ENCODE data around the gene CPNE7.

Gene CPNE7

GRCh38 chr16:89588413-89589109, 13.0 kb downstream of the CPNE7 start:
- H3K27ac ChIP-seq: peak overlapping the region; percentile 5; the same call in 1 of the 2 replicates
- no peak for TF ChIP-seq CTCF (IDR thresholded peaks at IDR 0.05)
- no peak for TF ChIP-seq ZFX (IDR thresholded peaks at IDR 0.05; ENCODE audit: borderline replicate concordance)

- TF ChIP-seq ZFX (IDR thresholded peaks at IDR 0.05; ENCODE audit: borderline replicate concordance) (no peak), CTCF (IDR thresholded peaks at IDR 0.05) (no peak)
- peak overlapping the region; percentile 5; the same call in 1 of the 2 replicates for H3K27ac ChIP-seq
Observed at GRCh38 chr16:89589241-89589926, 13.8 kb downstream of the CPNE7 start.

GRCh38 chr16:89593841-89594240, 18.3 kb downstream of the CPNE7 start:
- H3K27ac ChIP-seq: no peak overlapping the region
- TF ChIP-seq ZFX (IDR thresholded peaks at IDR 0.05; ENCODE audit: borderline replicate concordance): no peak
- TF ChIP-seq CTCF (IDR thresholded peaks at IDR 0.05): no peak

GRCh38 chr16:89595330-89596060, 19.9 kb downstream of the CPNE7 start:
- no peak for TF ChIP-seq ZFX (IDR thresholded peaks at IDR 0.05; ENCODE audit: borderline replicate concordance)
- TF ChIP-seq CTCF (IDR thresholded peaks at IDR 0.05): no peak
- no peak overlapping the region for H3K27ac ChIP-seq

- no peak for TF ChIP-seq ZFX (IDR thresholded peaks at IDR 0.05; ENCODE audit: borderline replicate concordance)
- no peak for TF ChIP-seq CTCF (IDR thresholded peaks at IDR 0.05)
- H3K27ac ChIP-seq: no peak overlapping the region
Observed at GRCh38 chr16:89596061-89596689, 20.6 kb downstream of the CPNE7 start.

GRCh38 chr16:89596957-89597649, 21.5 kb downstream of the CPNE7 start:
- no peak for TF ChIP-seq CTCF (IDR thresholded peaks at IDR 0.05)
- no peak for TF ChIP-seq ZFX (IDR thresholded peaks at IDR 0.05; ENCODE audit: borderline replicate concordance)
- H3K27ac ChIP-seq: no peak overlapping the region

Measured in 22Rv1 (cell line).